Transverse colon (tissue), 4 donors: ENCODE measurements around the gene FOSL2. TPM values are rescaled to one million over a fixed set of nuclear protein-coding genes. Genes with fewer than 3 reads are reported as not detected.

ENCODE experiments used
- DNase-seq: peaks from one replicate; pipeline ENCODE4 v3.0.0-alpha.2; 2019
- H3K27ac ChIP-seq, 4 donors: fragments of 200-600 bp; sonication (generic); 2 replicates each; pipeline ENCODE4 v1.5.1; 2016 to 2018; ENCODE audit warnings: inconsistent platforms in 4 of 4
- H3K27me3 ChIP-seq: fragments of 200-600 bp; sonication (generic); 2 replicates; pipeline ENCODE4 v1.5.1; 2017; ENCODE audit warnings: inconsistent platforms
- H3K36me3 ChIP-seq, 4 donors: fragments of 200-600 bp; sonication (generic); 2 replicates each; pipeline ENCODE4 v1.5.1; 2017 to 2019; ENCODE audit warnings: inconsistent platforms in 4 of 4
- H3K4me1 ChIP-seq, 4 donors: fragments of 200-600 bp; sonication (generic); 2 replicates each; pipeline ENCODE4 v1.5.1; 2017 to 2020; ENCODE audit warnings: inconsistent platforms in 4 of 4
- H3K4me3 ChIP-seq, 4 donors: fragments of 200-600 bp; sonication (generic); 1 replicate in 1 of 4; 2 replicates in 3 of 4; pipeline versions ENCODE4 v1.5.1 to v1.6.1; 2017 to 2019; ENCODE audit warnings: inconsistent platforms in 4 of 4
- H3K9me3 ChIP-seq, 2 donors: fragments of 200-600 bp; sonication (generic); 2 replicates each; pipeline ENCODE4 v1.5.1; 2017 to 2019; ENCODE audit warnings: inconsistent platforms in 2 of 2
- EP300 ChIP-seq: sonication (generic); formaldehyde crosslinking; IDR thresholded peaks from one replicate; pipeline ENCODE4 v1.6.1; 2017; ENCODE audit warnings: antibody characterized with exemption, low read depth
- POLR2A ChIP-seq: fragments of 450-650 bp; IDR thresholded peaks from one replicate; pipeline ENCODE4 v1.6.1; 2016; ENCODE audit warnings: antibody characterized with exemption, mild to moderate bottlenecking, moderate library complexity
- POLR2AphosphoS5 ChIP-seq, 3 donors: sonication (generic); formaldehyde crosslinking; IDR thresholded peaks; one replicate each; pipeline ENCODE4 v1.6.1; 2016; ENCODE audit warnings: antibody characterized with exemption in 3 of 3
- WGBS, 2 donors: methylation state at CpG; one replicate each; pipeline ENCODE4 v1.1.5; 2018; ENCODE audit warnings: low coverage in 1 of 2; 5-methylcytosine and 5-hydroxymethylcytosine counted together
- in situ Hi-C, 4 donors: fragments of 200-750 bp; cut with MboI; loops; one replicate each; pipeline versions ENCODE4 v1.15.0 to v1.15.1; 2017; ENCODE audit warnings: low sequenced_read_pairs in 3 of 4, low pct_ligation_motif_present in 1 of 4, low pct_unique_long_range_greater_than_20kb in 1 of 4
- intact Hi-C: fragments of 100-400 bp; cut with DNase I; formaldehyde crosslinking; loops from one replicate; pipeline ENCODE4 v1.15.1; 2023; ENCODE audit warnings: low total_unique reads
- total RNA-seq, 4 donors: library from RNA; depleted of rRNA; stranded (reverse); fragments of >200 nt; gene quantifications; one replicate each; pipeline ENCODE4 v1.1.0, GENCODE V29; 2016
- TF ChIP-seq, protein P1 (sequence below), 5 experiments: fragments of 200-600 bp in 3 of 5; fragments of 450-650 bp in 2 of 5; sonication (generic) in 3 of 5; IDR thresholded peaks; 1 replicate in 2 of 5; 2 replicates in 3 of 5; pipeline ENCODE4 v1.5.1; 2016 to 2017; ENCODE audit warnings: antibody characterized with exemption in 5 of 5, inconsistent platforms in 3 of 5, mild to moderate bottlenecking in 2 of 5, moderate library complexity in 1 of 5

The FOSL2 gene
- total RNA-seq, 4 donors from 2014 or later: 135 to 358 (median 233) TPM

DNA sequence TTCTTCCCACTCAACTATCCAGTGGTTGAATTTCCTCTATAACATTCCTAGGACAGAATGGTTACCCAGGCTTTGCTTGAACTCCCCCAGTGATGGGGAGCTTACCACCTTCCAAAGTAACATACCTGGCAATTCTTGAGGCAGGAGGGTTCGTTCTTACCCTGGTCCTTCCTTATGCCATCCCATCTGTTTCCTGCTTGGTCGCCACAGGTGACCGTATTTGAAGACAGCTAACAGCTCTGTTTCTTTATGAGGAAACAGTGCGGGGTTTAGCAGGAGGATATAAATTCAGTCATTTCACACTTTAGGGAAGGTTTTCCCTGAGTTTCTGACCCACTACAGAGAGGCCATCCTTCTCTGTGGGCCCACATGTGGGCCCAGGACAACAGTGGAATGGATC is 42.6 kb downstream of the FOSL2 start:
- 72% methylated on average over 4 of the region's 4 CpGs; no CpG with 5 or more reads in 1 of the 2 donors for WGBS, 2 donors
- Histone ChIP-seq H3K27me3 (no peaks in the 10 kb centered on the region), H3K27ac (peak overlapping the region; percentile 81 to 89 (median 87)), H3K4me3 (no peak overlapping the region), H3K36me3 (no peaks in the 10 kb centered on the region), H3K4me1 (peaks cover 0 to 37% (median 19%) of the 10 kb centered on the region in 4 donors), H3K9me3 (peaks cover 0 to 4% of the 10 kb centered on the region in 2 donors)
- intact Hi-C loops (no loop called here), in situ Hi-C loops (loop anchor here in 1 of 4 donors (25.0 kb wide), 1 partner anchor 698 kb away; no protein-coding TSS in a partner anchor)
- DNase-seq: no peak
- TF ChIP-seq POLR2A (no peak), POLR2AphosphoS5 (IDR thresholded peaks at IDR 0.05) (no peak), EP300 (no peak)
- TF ChIP-seq, protein P1, sequence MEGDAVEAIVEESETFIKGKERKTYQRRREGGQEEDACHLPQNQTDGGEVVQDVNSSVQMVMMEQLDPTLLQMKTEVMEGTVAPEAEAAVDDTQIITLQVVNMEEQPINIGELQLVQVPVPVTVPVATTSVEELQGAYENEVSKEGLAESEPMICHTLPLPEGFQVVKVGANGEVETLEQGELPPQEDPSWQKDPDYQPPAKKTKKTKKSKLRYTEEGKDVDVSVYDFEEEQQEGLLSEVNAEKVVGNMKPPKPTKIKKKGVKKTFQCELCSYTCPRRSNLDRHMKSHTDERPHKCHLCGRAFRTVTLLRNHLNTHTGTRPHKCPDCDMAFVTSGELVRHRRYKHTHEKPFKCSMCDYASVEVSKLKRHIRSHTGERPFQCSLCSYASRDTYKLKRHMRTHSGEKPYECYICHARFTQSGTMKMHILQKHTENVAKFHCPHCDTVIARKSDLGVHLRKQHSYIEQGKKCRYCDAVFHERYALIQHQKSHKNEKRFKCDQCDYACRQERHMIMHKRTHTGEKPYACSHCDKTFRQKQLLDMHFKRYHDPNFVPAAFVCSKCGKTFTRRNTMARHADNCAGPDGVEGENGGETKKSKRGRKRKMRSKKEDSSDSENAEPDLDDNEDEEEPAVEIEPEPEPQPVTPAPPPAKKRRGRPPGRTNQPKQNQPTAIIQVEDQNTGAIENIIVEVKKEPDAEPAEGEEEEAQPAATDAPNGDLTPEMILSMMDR (IDR thresholded peaks at IDR 0.05): no peak

DNA sequence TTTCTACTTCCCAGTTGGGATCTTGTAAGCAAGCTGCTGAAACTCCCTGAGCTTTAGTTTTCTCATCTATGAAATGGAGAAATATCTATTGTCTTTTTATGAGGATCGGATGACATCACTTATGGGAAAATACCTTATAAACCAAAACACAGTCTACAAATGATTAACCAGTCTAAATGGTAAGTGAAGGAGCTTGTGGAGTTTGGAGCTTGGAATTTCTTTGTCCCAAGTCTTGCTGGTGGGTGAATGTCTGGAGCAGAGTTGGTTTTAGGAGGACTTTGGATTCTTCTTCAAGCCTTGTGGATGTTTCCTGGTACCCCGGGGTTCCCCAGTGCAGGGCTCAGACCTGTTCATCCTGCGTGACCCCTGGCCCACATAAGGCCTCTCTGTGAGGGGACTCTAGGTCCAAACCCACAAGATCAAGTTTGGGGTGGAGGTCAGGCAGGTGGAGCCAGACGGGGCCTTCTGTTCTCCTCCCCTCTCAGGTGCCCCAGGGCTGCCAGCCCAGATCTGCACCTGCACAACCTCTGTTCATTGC is 43.2 kb downstream of the FOSL2 start:
- TF ChIP-seq, protein P1 (IDR thresholded peaks at IDR 0.05): no peak
- TF ChIP-seq POLR2A (no peak), EP300 (no peak), POLR2AphosphoS5 (IDR thresholded peaks at IDR 0.05) (no peak)
- H3K9me3 ChIP-seq: peaks cover 0 to 4% of the 10 kb centered on the region in 2 donors
- intact Hi-C loops (no loop called here), in situ Hi-C loops (loop anchor here in 1 of 4 donors (25.0 kb wide), 1 partner anchor 699 kb away; no protein-coding TSS in a partner anchor)
- H3K4me3 ChIP-seq: no peak overlapping the region
- DNase-seq: peak; percentile 49
- no peaks in the 10 kb centered on the region for H3K36me3 ChIP-seq
- WGBS, 2 donors: 48% methylated on average over 4 of the region's 4 CpGs; no CpG with 5 or more reads in 1 of the 2 donors
- peak overlapping the region; percentile 81 to 89 (median 87) for H3K27ac ChIP-seq
- no peaks in the 10 kb centered on the region for H3K27me3 ChIP-seq
- peaks cover 0 to 37% (median 19%) of the 10 kb centered on the region in 4 donors for H3K4me1 ChIP-seq

DNA sequence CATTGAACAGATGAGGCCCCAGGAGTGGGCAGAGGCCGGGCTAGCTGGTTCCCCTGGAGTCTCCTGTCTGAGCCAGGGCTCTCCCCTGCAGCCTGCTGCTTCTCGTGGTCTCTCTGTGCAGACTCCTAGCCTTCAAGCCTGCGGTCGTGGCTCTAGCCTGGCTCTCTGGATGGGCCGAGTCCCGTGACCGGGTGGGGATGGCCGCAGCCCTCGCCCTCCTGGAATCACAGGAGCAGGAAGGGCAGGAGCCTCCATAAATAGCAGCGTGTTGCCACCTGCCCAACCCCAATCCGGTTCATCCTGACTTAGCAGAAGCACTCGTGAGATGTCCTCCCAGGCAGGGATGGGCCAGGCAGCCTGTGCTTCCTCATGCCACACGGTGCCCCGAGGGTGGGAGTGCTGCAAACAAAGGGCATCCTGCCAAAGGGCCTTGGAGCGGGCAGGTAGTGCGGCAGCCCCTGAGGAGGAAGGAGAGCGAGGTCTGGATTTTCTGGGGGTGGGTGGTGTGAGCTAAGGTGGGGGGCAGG is 43.9 kb downstream of the FOSL2 start:
- H3K9me3 ChIP-seq: peaks cover 0 to 4% of the 10 kb centered on the region in 2 donors
- H3K27ac ChIP-seq: peak overlapping the region; percentile 81 to 89 (median 87)
- peaks cover 0 to 37% (median 19%) of the 10 kb centered on the region in 4 donors for H3K4me1 ChIP-seq
- peak; percentile 88 for DNase-seq
- in situ Hi-C loops: loop anchor here in 1 of 4 donors (25.0 kb wide), 1 partner anchor 699 kb away; no protein-coding TSS in a partner anchor
- peak overlapping the region in 1 of 4 donors; percentile 11 for H3K4me3 ChIP-seq
- WGBS, 2 donors: 50% methylated on average over 16 of the region's 17 CpGs; no CpG with 5 or more reads in 1 of the 2 donors
- TF ChIP-seq EP300 (peak; percentile 48), POLR2A (peak; percentile 63), POLR2AphosphoS5 (IDR thresholded peaks at IDR 0.05) (peak in 2 of 3 donors; percentile 82 to 87)
- TF ChIP-seq, protein P1 (IDR thresholded peaks at IDR 0.05): no peak
- intact Hi-C loops: no loop called here
- no peaks in the 10 kb centered on the region for H3K36me3 ChIP-seq
- no peaks in the 10 kb centered on the region for H3K27me3 ChIP-seq

DNA sequence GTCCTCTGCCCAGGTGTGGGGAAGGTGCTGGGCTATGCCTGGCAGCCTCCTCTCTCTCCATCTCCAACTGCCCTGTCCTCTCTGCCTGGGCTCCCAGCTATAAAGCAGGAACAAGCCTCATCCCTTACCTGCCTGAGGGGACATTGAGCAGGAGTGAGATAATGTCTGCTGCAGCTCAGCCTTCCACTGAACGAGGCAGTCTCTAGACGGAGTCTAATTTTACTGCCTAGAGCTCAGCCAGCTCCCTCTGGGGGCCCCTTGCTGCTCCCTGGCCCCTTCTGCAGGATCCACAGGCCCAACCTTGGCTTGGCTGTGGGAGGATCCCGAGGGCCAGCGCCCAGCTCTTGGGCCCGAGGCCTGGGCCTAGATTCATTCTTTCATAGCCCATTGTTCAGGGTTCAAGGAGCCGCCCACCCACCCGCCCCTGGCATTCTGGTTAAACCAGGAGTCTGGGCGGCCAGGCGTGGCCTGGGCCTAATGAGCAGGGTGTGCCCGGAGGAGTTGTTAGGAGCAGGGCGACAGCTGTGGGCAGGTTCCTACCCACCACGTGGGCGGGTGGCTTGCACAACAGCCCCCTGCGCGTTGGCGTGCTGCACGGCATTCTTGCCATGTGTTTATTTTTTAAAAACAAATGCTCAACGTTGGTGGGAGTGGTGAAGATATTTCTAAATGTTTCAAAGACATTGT is 44.6 kb downstream of the FOSL2 start:
- Histone ChIP-seq H3K4me3 (peak overlapping the region in 1 of 4 donors; percentile 2), H3K36me3 (no peaks in the 10 kb centered on the region), H3K4me1 (peaks cover 0 to 37% (median 19%) of the 10 kb centered on the region in 4 donors), H3K27me3 (no peaks in the 10 kb centered on the region), H3K9me3 (peaks cover 0 to 4% of the 10 kb centered on the region in 2 donors), H3K27ac (peak overlapping the region; percentile 81 to 89 (median 87))
- TF ChIP-seq, protein P1 (IDR thresholded peaks at IDR 0.05): no peak
- TF ChIP-seq POLR2A (no peak), EP300 (no peak), POLR2AphosphoS5 (IDR thresholded peaks at IDR 0.05) (peak in 2 of 3 donors; percentile 14 to 42)
- WGBS, 2 donors: 45% methylated on average over 18 of the region's 18 CpGs; no CpG with 5 or more reads in 1 of the 2 donors
- intact Hi-C loops: no loop called here
- in situ Hi-C loops: loop anchor here in 1 of 4 donors (25.0 kb wide), 1 partner anchor 700 kb away; no protein-coding TSS in a partner anchor
- DNase-seq: peak; percentile 88
